ENCODE data around the gene CBX5. TPM values are rescaled to one million over a fixed set of nuclear protein-coding genes. Genes with fewer than 3 reads are reported as not detected.

The CBX5 gene
- total and polyA plus RNA-seq, 9 of the 15 experiments (the other 6 are each of a cell fraction or from before 2014, with no cell fraction given), result 32.6 to 102 (median 59.2) TPM

DNA sequence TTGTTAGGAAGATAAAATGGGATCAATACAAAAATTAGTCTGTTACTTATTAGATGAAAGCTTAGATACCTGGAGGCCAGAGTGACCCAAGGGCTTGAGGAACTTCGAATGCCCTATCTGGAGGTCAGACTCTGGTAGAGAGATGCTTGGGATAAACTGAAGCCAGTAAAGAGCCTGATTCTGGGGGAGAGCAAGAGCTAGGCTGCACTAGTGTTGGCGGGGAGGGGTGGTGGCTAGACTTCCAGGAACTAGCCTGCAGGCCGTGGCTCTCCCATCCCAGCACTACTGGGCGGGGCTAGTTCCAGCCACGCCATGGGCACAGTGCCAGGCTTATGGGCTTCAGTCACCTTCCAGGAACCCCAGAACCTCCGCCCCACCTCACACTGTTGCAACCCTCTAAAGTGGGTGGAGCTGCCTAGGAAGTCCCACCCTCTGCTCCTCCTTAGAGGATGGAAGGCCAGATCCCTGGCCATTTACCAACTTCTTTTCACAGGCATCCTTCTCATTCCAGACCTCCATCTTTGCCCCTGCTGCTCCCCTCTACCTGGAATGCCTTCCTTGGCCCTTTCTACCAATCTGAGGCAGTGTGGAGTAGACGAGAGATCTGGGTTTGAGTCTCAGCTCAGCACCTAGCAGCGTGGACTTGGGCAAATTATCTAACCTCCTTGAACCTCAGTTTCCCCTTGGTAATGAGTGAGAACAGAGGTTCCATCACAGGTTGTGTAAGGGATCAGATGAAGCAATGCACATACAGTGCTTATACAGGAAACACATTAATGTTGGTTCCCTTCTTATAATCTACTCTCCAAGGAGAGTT, 27.2 kb upstream of the CBX5 start:
- Histone ChIP-seq H3K36me3 (ENCODE audit: control insufficient read depth, insufficient read depth, low read length) (no peaks in the 10 kb centered on the region), H3K27ac (ENCODE audit: extremely low read depth, low read depth, low read length) (peak overlapping the region; percentile 54), H2AFZ (ENCODE audit: low read depth, low read length) (peak overlapping the region; percentile 55; the same call in 1 of the 2 replicates), H3K4me3 (no peak overlapping the region), H3K4me2 (ENCODE audit: insufficient read depth, low read length) (peak overlapping the region; percentile 71), H3K9me1 (ENCODE audit: control insufficient read depth, insufficient read depth, low read length) (no peaks in the 10 kb centered on the region), H3K9me3 (replicated peaks; ENCODE audit: control insufficient read depth, insufficient read depth, low read depth, low read length) (no peaks in the 10 kb centered on the region), H3K27me3 (ENCODE audit: control insufficient read depth in 2 of 2, insufficient read depth in 2 of 2, low read length in 2 of 2) (no peaks in the 10 kb centered on the region), H3K4me1 (replicated peaks in 1 of 2; ENCODE audit: control insufficient read depth in 2 of 2, insufficient read depth in 2 of 2, low read length in 2 of 2) (peaks cover 43 to 49% of the 10 kb centered on the region in 2 experiments), H4K20me1 (replicated peaks; ENCODE audit: control insufficient read depth, insufficient read depth, low read length) (no peaks in the 10 kb centered on the region), H3K9ac (ENCODE audit: insufficient read depth in 1 of 2, low read depth in 2 of 2, low read length in 2 of 2) (peak overlapping the region; percentile 9 to 57; a peak in 1 of 4 replicates), H3K79me2 (ENCODE audit: control insufficient read depth, insufficient read depth, low read length) (peaks cover 40% of the 10 kb centered on the region)
- WGBS (ENCODE audit: insufficient coverage, low coverage, missing lambda C conversion rate), result 11% methylated on average over 8 of the region's 8 CpGs
- ChIA-PET CTCF (ENCODE audit: low intra/inter-chr PET ratio) (no interaction called here), POLR2A (interaction anchor here (0.5 to 3.4 kb wide), 17 partner anchors 9 to 84 kb away, joined by 3 to 23 read pairs (median 5); partner anchors contain the start of genes CBX5, COPZ1 and HNRNPA1)
- BruUV-seq (replicated peaks), result no TSS peak
- intact Hi-C loops (cut with micrococcal nuclease) (loop anchor here (1.0 to 2.0 kb wide), 2 partner anchors 12 to 18 kb away; partner anchors contain the start of gene COPZ1), in situ Hi-C loops (cut with MboI) (no loop called here)
- ATAC-seq (peak; percentile 83), DNase-seq (ENCODE audit: extremely low read depth in 1 of 4, low spot score in 3 of 4) (peak; percentile 90 to 100 (median 92)), FAIRE-seq (peak; percentile 98)
- TF ChIP-seq, protein P1, sequence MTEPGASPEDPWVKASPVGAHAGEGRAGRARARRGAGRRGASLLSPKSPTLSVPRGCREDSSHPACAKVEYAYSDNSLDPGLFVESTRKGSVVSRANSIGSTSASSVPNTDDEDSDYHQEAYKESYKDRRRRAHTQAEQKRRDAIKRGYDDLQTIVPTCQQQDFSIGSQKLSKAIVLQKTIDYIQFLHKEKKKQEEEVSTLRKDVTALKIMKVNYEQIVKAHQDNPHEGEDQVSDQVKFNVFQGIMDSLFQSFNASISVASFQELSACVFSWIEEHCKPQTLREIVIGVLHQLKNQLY (CRISPR knock-in tag; conservative IDR thresholded peaks at IDR 0.05), result no peak
- TF ChIP-seq U2AF1 (optimal IDR thresholded peaks at IDR 0.05; ENCODE audit: low read depth, low read length) (no peak), DPF2 (IDR thresholded peaks at IDR 0.05) (peak; percentile 72; the same call in 1 of the 2 replicates), JUNB (CRISPR knock-in tag; conservative IDR thresholded peaks at IDR 0.05) (no peak), ZNF785 (CRISPR knock-in tag; IDR thresholded peaks at IDR 0.05) (no peak), LARP7 (IDR thresholded peaks at IDR 0.05) (no peak), GATA2 (CRISPR knock-in tag; IDR thresholded peaks at IDR 0.05) (no peak), FOXK2 (conservative IDR thresholded peaks at IDR 0.05 in 1 of 2, IDR thresholded peaks at IDR 0.05 in 1 of 2; ENCODE audit: low read depth in 2 of 2) (no peak; a peak in 1 of 4 replicates), SMAD1 (IDR thresholded peaks at IDR 0.05; ENCODE audit: low read depth, low read length, partially characterized antibody) (peak; percentile 86), ARID2 (IDR thresholded peaks at IDR 0.05) (no peak), ZNF224 (CRISPR knock-in tag; IDR thresholded peaks at IDR 0.05) (no peak), ZNF699 (CRISPR knock-in tag; IDR thresholded peaks at IDR 0.05; ENCODE audit: insufficient replicate concordance) (no peak), ZKSCAN3 (CRISPR knock-in tag; IDR thresholded peaks at IDR 0.05) (no peak), SAP30 (IDR thresholded peaks at IDR 0.05; ENCODE audit: borderline replicate concordance, insufficient read depth, low read depth, low read length, poor library complexity, severe bottlenecking) (no peak), MEF2A (IDR thresholded peaks at IDR 0.05; ENCODE audit: control insufficient read depth, low read depth, low read length) (no peak), ZNF445 (CRISPR knock-in tag; IDR thresholded peaks at IDR 0.05; ENCODE audit: low read depth) (no peak), CSDE1 (IDR thresholded peaks at IDR 0.05) (no peak)
- TF ChIP-seq, protein P2, sequence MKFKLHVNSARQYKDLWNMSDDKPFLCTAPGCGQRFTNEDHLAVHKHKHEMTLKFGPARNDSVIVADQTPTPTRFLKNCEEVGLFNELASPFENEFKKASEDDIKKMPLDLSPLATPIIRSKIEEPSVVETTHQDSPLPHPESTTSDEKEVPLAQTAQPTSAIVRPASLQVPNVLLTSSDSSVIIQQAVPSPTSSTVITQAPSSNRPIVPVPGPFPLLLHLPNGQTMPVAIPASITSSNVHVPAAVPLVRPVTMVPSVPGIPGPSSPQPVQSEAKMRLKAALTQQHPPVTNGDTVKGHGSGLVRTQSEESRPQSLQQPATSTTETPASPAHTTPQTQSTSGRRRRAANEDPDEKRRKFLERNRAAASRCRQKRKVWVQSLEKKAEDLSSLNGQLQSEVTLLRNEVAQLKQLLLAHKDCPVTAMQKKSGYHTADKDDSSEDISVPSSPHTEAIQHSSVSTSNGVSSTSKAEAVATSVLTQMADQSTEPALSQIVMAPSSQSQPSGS (CRISPR knock-in tag; IDR thresholded peaks at IDR 0.05), result no peak
- TF ChIP-seq, protein P3, sequence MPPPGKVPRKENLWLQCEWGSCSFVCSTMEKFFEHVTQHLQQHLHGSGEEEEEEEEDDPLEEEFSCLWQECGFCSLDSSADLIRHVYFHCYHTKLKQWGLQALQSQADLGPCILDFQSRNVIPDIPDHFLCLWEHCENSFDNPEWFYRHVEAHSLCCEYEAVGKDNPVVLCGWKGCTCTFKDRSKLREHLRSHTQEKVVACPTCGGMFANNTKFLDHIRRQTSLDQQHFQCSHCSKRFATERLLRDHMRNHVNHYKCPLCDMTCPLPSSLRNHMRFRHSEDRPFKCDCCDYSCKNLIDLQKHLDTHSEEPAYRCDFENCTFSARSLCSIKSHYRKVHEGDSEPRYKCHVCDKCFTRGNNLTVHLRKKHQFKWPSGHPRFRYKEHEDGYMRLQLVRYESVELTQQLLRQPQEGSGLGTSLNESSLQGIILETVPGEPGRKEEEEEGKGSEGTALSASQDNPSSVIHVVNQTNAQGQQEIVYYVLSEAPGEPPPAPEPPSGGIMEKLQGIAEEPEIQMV (tag; conservative IDR thresholded peaks at IDR 0.05; ENCODE audit: low read depth), result no peak
